Gastroesophageal sphincter (tissue), 4 donors: ENCODE measurements around the gene CSF3. TPM values are rescaled to one million over a fixed set of nuclear protein-coding genes. Genes with fewer than 3 reads are reported as not detected.

ENCODE experiments used
- ATAC-seq: fragments of 150-250 bp; one replicate; pipeline ENCODE4 v1.9.1; 2016; ENCODE audit warnings: mild to moderate bottlenecking, moderate library complexity
- H3K27ac ChIP-seq, 4 donors: fragments of 200-600 bp; sonication (generic) in 3 of 4; 1 replicate in 3 of 4; 2 replicates in 1 of 4; pipeline ENCODE4 v1.5.1; 2016 to 2019
- H3K27me3 ChIP-seq: fragments of 200-600 bp; sonication (generic); one replicate; pipeline ENCODE4 v1.5.1; 2019
- H3K36me3 ChIP-seq, 2 donors: fragments of 200-600 bp; sonication (generic); one replicate each; pipeline ENCODE4 v1.5.1; 2019; ENCODE audit warnings: control low read depth in 1 of 2
- H3K4me1 ChIP-seq, 3 donors: fragments of 200-600 bp; sonication (generic); 1 replicate in 2 of 3; 2 replicates in 1 of 3; pipeline ENCODE4 v1.5.1; 2016 to 2019; ENCODE audit warnings: control low read depth in 2 of 3
- H3K4me3 ChIP-seq, 2 donors: fragments of 200-600 bp; sonication (generic); one replicate each; pipeline ENCODE4 v1.5.1; 2019; ENCODE audit warnings: mild to moderate bottlenecking in 1 of 2, moderate library complexity in 1 of 2
- H3K9me3 ChIP-seq, 3 donors: fragments of 200-600 bp; sonication (generic); one replicate each; pipeline ENCODE4 v1.5.1; 2017 to 2019; ENCODE audit warnings: control low read depth in 2 of 3
- CTCF ChIP-seq, 4 experiments: fragments of 200-600 bp in 2 of 4; fragments of 450-650 bp in 2 of 4; sonication (generic) in 1 of 4; IDR thresholded peaks; one replicate each; pipeline ENCODE4 v1.5.1; 2017 to 2019; ENCODE audit warnings: antibody characterized with exemption in 4 of 4, mild to moderate bottlenecking in 2 of 4, moderate library complexity in 2 of 4
- EP300 ChIP-seq: sonication (generic); formaldehyde crosslinking; IDR thresholded peaks from one replicate; pipeline ENCODE4 v1.6.1; 2017; ENCODE audit warnings: antibody characterized with exemption, mild to moderate bottlenecking
- POLR2A ChIP-seq, 2 donors: fragments of 450-650 bp; IDR thresholded peaks; one replicate each; pipeline ENCODE4 v1.6.1; 2017; ENCODE audit warnings: antibody characterized with exemption in 2 of 2, mild to moderate bottlenecking in 2 of 2, moderate library complexity in 1 of 2
- POLR2AphosphoS5 ChIP-seq: sonication (generic); formaldehyde crosslinking; IDR thresholded peaks from one replicate; pipeline ENCODE4 v1.6.1; 2017; ENCODE audit warnings: antibody characterized with exemption
- WGBS, 2 donors: methylation state at CpG; one replicate each; pipeline ENCODE4 v1.1.5; 2018; ENCODE audit warnings: low coverage in 1 of 2; 5-methylcytosine and 5-hydroxymethylcytosine counted together
- total RNA-seq, 4 donors: library from RNA; depleted of rRNA; stranded (reverse); fragments of >200 nt; gene quantifications; one replicate each; pipeline ENCODE4 v1.1.0, GENCODE V29; 2016

CSF3 gene
- total RNA-seq, 4 donors from 2014 or later: 9.3 TPM; not detected in 3

- Histone ChIP-seq H3K4me1 (peaks cover 0 to 8% (median 3%) of the 10 kb centered on the region in 3 donors), H3K9me3 (no peaks in the 10 kb centered on the region), H3K27ac (no peak overlapping the region), H3K27me3 (peaks cover 50% of the 10 kb centered on the region), H3K4me3 (no peak overlapping the region), H3K36me3 (no peaks in the 10 kb centered on the region)
- no peak for ATAC-seq
- TF ChIP-seq POLR2AphosphoS5 (no peak), POLR2A (IDR thresholded peaks at IDR 0.05) (no peak), EP300 (no peak), CTCF (IDR thresholded peaks at IDR 0.05) (no peak)
- 49 to 51% methylated on average over 3 of the region's 4 CpGs for WGBS, 2 donors
Observed at GRCh38 chr17:39975801-39976200, 39.4 kb upstream of the CSF3 start.

- no peaks in the 10 kb centered on the region for H3K9me3 ChIP-seq
- ATAC-seq: no peak
- TF ChIP-seq POLR2AphosphoS5 (no peak), POLR2A (IDR thresholded peaks at IDR 0.05) (no peak), EP300 (no peak), CTCF (IDR thresholded peaks at IDR 0.05) (no peak)
- 47 to 53% methylated on average over 4 to 5 of the region's 5 CpGs for WGBS, 2 donors
- H3K4me3 ChIP-seq: no peak overlapping the region
- peaks cover 24% of the 10 kb centered on the region for H3K27me3 ChIP-seq
- H3K4me1 ChIP-seq: peaks cover 0 to 34% (median 17%) of the 10 kb centered on the region in 3 donors
- no peak overlapping the region for H3K27ac ChIP-seq
- peaks cover 0 to 7% of the 10 kb centered on the region in 2 donors for H3K36me3 ChIP-seq
Observed at GRCh38 chr17:39979016-39979670, 36.1 kb upstream of the CSF3 start.

GRCh38 chr17:39979893-39980350, 35.3 kb upstream of the CSF3 start:
- Histone ChIP-seq H3K27me3 (peaks cover 18% of the 10 kb centered on the region), H3K27ac (peak overlapping the region; percentile 66 to 98 (median 94)), H3K9me3 (no peaks in the 10 kb centered on the region), H3K36me3 (peaks cover 0 to 14% of the 10 kb centered on the region in 2 donors), H3K4me1 (peaks cover 0 to 38% (median 17%) of the 10 kb centered on the region in 3 donors), H3K4me3 (peak overlapping the region; percentile 49 to 67)
- TF ChIP-seq POLR2AphosphoS5 (no peak), EP300 (no peak), POLR2A (IDR thresholded peaks at IDR 0.05) (no peak), CTCF (IDR thresholded peaks at IDR 0.05) (no peak)
- peak; percentile 22 for ATAC-seq
- 0 to 1% methylated on average over 10 of the region's 10 CpGs for WGBS, 2 donors

- H3K4me1 ChIP-seq: peaks cover 0 to 38% (median 17%) of the 10 kb centered on the region in 3 donors
- WGBS, 2 donors: 0% methylated on average over 1 to 8 of the region's 84 CpGs
- peak within 1 kb of the TSS; percentile 67 to 97 for H3K4me3 ChIP-seq
- TF ChIP-seq POLR2AphosphoS5: peak; percentile 97
- TF ChIP-seq EP300: no peak
- peak; percentile 87 for TF ChIP-seq POLR2A (IDR thresholded peaks at IDR 0.05)
- TF ChIP-seq CTCF (IDR thresholded peaks at IDR 0.05): peak; percentile 46 to 94 (median 88)
- peak; percentile 99 for ATAC-seq
- peaks cover 18% of the 10 kb centered on the region for H3K27me3 ChIP-seq
- peak within 1 kb of the TSS; percentile 89 to 98 (median 94) for H3K27ac ChIP-seq
- H3K36me3 ChIP-seq: peaks cover 0 to 21% of the 10 kb centered on the region in 2 donors
- no peaks in the 10 kb centered on the region for H3K9me3 ChIP-seq
Observed at GRCh38 chr17:39980351-39981206, 34.7 kb upstream of the CSF3 start, which contains the start of gene PSMD3. PSMD3 (plus strand) TSS chr17:39980807; CDS start chr17:39980971, 164 bp downstream.
